Measurements from ENCODE around the gene TMEM125. TPM values are rescaled to one million over a fixed set of nuclear protein-coding genes. Genes with fewer than 3 reads are reported as not detected.

TMEM125 gene
- total RNA-seq, 1 donor from 2014 or later = 0.73 TPM

GRCh38 chr1:43314233-43314632 is 44.5 kb downstream of the TMEM125 start:
- H3F3A ChIP-seq (ENCODE audit: low read depth) = no peaks in the 10 kb centered on the region
- no peak for DNase-seq (ENCODE audit: low spot score)
- no peaks in the 10 kb centered on the region for H3K4me1 ChIP-seq
- Mint-ChIP-seq H3K9me3 (no peaks in the 10 kb centered on the region), H3K4me1 (no peaks in the 10 kb centered on the region), H3K27me3 (ENCODE audit: insufficient read depth, low read depth) (no peaks in the 10 kb centered on the region), H3K27ac (no peak overlapping the region), H3K36me3 (no peaks in the 10 kb centered on the region), H3K4me3 (no peak overlapping the region)
- H3K36me3 ChIP-seq = no peaks in the 10 kb centered on the region
- no peaks in the 10 kb centered on the region for H3K79me2 ChIP-seq (ENCODE audit: low read depth)
- no peak overlapping the region for H3K9ac ChIP-seq
- H3K27ac ChIP-seq = no peak overlapping the region
- no peaks in the 10 kb centered on the region for H3K27me3 ChIP-seq
- no peak for TF ChIP-seq EZH2 (IDR thresholded peaks at IDR 0.05)
- no peak for TF ChIP-seq CTCF (IDR thresholded peaks at IDR 0.05)
- no peak for TF ChIP-seq EZH2phosphoT487 (IDR thresholded peaks at IDR 0.05)
- no peak overlapping the region for H3K4me2 ChIP-seq
- no peak overlapping the region for H2AFZ ChIP-seq (replicated peaks)
- H3K9me3 ChIP-seq (ENCODE audit: low read depth) = no peaks in the 10 kb centered on the region
- H4K20me1 ChIP-seq (ENCODE audit: low read depth) = no peaks in the 10 kb centered on the region
- H3K4me3 ChIP-seq = no peak overlapping the region

GRCh38 chr1:43315481-43315880 is 45.7 kb downstream of the TMEM125 start:
- Mint-ChIP-seq H3K27ac (no peak overlapping the region), H3K9me3 (no peaks in the 10 kb centered on the region), H3K36me3 (no peaks in the 10 kb centered on the region), H3K4me1 (no peaks in the 10 kb centered on the region), H3K4me3 (no peak overlapping the region), H3K27me3 (ENCODE audit: insufficient read depth, low read depth) (no peaks in the 10 kb centered on the region)
- Histone ChIP-seq H3K27ac (no peak overlapping the region), H3K9ac (no peak overlapping the region), H3K4me1 (no peaks in the 10 kb centered on the region), H3K79me2 (ENCODE audit: low read depth) (no peaks in the 10 kb centered on the region), H3K4me2 (no peak overlapping the region), H3K9me3 (ENCODE audit: low read depth) (no peaks in the 10 kb centered on the region), H3K27me3 (no peaks in the 10 kb centered on the region), H3F3A (ENCODE audit: low read depth) (no peaks in the 10 kb centered on the region), H3K36me3 (no peaks in the 10 kb centered on the region), H2AFZ (replicated peaks) (no peak overlapping the region), H3K4me3 (no peak overlapping the region), H4K20me1 (ENCODE audit: low read depth) (no peaks in the 10 kb centered on the region)
- no peak for DNase-seq (ENCODE audit: low spot score)
- TF ChIP-seq CTCF (IDR thresholded peaks at IDR 0.05) (no peak), EZH2phosphoT487 (IDR thresholded peaks at IDR 0.05) (no peak), EZH2 (IDR thresholded peaks at IDR 0.05) (no peak)

- Mint-ChIP-seq H3K4me3 (no peak overlapping the region), H3K27me3 (ENCODE audit: insufficient read depth, low read depth) (no peaks in the 10 kb centered on the region), H3K4me1 (no peaks in the 10 kb centered on the region), H3K9me3 (no peaks in the 10 kb centered on the region), H3K27ac (no peak overlapping the region), H3K36me3 (no peaks in the 10 kb centered on the region)
- no peaks in the 10 kb centered on the region for H3K27me3 ChIP-seq
- no peak overlapping the region for H3K4me2 ChIP-seq
- no peaks in the 10 kb centered on the region for H3K9me3 ChIP-seq (ENCODE audit: low read depth)
- H3F3A ChIP-seq (ENCODE audit: low read depth) = no peaks in the 10 kb centered on the region
- H3K4me3 ChIP-seq = no peak overlapping the region
- H3K4me1 ChIP-seq = no peaks in the 10 kb centered on the region
- H3K79me2 ChIP-seq (ENCODE audit: low read depth) = no peaks in the 10 kb centered on the region
- H2AFZ ChIP-seq (replicated peaks) = no peak overlapping the region
- no peak overlapping the region for H3K9ac ChIP-seq
- no peak overlapping the region for H3K27ac ChIP-seq
- DNase-seq (ENCODE audit: low spot score) = no peak
- H4K20me1 ChIP-seq (ENCODE audit: low read depth) = no peaks in the 10 kb centered on the region
- H3K36me3 ChIP-seq = no peaks in the 10 kb centered on the region
- no peak for TF ChIP-seq CTCF (IDR thresholded peaks at IDR 0.05)
- no peak for TF ChIP-seq EZH2 (IDR thresholded peaks at IDR 0.05)
- no peak for TF ChIP-seq EZH2phosphoT487 (IDR thresholded peaks at IDR 0.05)
Observed at GRCh38 chr1:43315963-43316737, 46.4 kb downstream of the TMEM125 start.
